PC-9 (cell line): Measurements from ENCODE around the gene GMNN.

Experiments
- EZH2 ChIP-seq: fragments of 200-600 bp; sonication (generic); IDR thresholded peaks from 2 replicates; pipeline ENCODE4 v1.8.0; 2017; ENCODE audit warnings: antibody characterized with exemption, low read depth
- TF ChIP-seq, protein P1 (sequence below): fragments of 200-600 bp; sonication (generic); conservative IDR thresholded peaks from 2 replicates; pipeline ENCODE4 v1.6.1; 2017; ENCODE audit warnings: mixed run types, antibody characterized with exemption, mild to moderate bottlenecking, moderate library complexity

DNA sequence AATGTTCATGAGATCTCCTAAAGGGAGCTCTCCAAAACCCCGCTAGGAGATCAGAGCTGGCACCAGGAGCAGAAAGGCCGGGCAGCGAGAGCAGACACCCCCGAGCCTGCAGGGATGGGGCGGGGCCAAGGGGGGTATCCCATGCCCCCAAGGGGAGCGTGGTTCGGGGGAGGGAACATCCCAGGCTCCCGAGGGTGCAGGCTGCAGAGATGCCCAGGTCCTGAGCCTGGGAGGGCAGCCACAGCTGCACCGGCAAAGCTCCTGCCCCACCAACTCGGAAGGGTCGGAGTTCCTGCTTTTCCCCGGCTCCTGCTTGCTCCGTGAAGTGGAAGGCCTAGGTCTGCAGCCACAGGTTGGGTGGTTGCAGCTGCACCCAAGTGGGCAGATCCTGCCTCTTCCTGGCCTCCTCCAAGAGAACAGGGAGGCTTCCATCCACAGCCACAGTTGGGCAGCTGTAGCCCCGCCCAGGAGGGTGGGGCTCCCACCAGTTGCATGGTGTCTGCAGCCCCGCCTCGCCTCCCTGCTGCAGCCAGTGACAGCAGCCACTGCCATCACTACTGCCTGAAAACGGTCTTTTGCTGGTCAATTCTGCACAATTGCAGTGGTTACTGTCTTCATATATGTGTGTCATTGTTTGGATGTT is 13.4 kb upstream of the GMNN start:
- TF ChIP-seq, protein P1, sequence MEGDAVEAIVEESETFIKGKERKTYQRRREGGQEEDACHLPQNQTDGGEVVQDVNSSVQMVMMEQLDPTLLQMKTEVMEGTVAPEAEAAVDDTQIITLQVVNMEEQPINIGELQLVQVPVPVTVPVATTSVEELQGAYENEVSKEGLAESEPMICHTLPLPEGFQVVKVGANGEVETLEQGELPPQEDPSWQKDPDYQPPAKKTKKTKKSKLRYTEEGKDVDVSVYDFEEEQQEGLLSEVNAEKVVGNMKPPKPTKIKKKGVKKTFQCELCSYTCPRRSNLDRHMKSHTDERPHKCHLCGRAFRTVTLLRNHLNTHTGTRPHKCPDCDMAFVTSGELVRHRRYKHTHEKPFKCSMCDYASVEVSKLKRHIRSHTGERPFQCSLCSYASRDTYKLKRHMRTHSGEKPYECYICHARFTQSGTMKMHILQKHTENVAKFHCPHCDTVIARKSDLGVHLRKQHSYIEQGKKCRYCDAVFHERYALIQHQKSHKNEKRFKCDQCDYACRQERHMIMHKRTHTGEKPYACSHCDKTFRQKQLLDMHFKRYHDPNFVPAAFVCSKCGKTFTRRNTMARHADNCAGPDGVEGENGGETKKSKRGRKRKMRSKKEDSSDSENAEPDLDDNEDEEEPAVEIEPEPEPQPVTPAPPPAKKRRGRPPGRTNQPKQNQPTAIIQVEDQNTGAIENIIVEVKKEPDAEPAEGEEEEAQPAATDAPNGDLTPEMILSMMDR, result no peak
- TF ChIP-seq EZH2, result no peak
